GM19455 (cell line): ENCODE measurements around the gene COPS2.

Source experiments
- ATAC-seq: cut with Tn5 transposase; IDR thresholded peaks from one replicate; pipeline ENCODE4 v1.9.1; 2021; ENCODE audit not compliant: unreplicated experiment

The COPS2 gene

GRCh38 chr15:49163678-49164077 is 8.3 kb upstream of the COPS2 start:
- ATAC-seq, result no peak

- peak; percentile 34 for ATAC-seq
Observed at GRCh38 chr15:49155834-49156627, 632 bp upstream of the COPS2 start.

GRCh38 chr15:49154799-49155109 is 645 bp downstream of the COPS2 start:
- ATAC-seq, result no peak

GRCh38 chr15:49154359-49154758 is 1.0 kb downstream of the COPS2 start:
- ATAC-seq, result no peak

- ATAC-seq, result no peak
Observed at GRCh38 chr15:49152552-49153312, 2.7 kb downstream of the COPS2 start.

GRCh38 chr15:49151831-49152230 is 3.6 kb downstream of the COPS2 start:
- no peak for ATAC-seq

- no peak for ATAC-seq
Observed at GRCh38 chr15:49148727-49149126, 6.7 kb downstream of the COPS2 start.

- no peak for ATAC-seq
Observed at GRCh38 chr15:49148298-49148697, 7.1 kb downstream of the COPS2 start.

- no peak for ATAC-seq
Observed at GRCh38 chr15:49145651-49146609, 9.5 kb downstream of the COPS2 start.

GRCh38 chr15:49137861-49138260 is 17.5 kb downstream of the COPS2 start:
- ATAC-seq, result no peak

- no peak for ATAC-seq
Observed at GRCh38 chr15:49135911-49136310, 19.5 kb downstream of the COPS2 start.

- ATAC-seq, result no peak
Observed at GRCh38 chr15:49135342-49135857, 20.0 kb downstream of the COPS2 start.

GRCh38 chr15:49134683-49135341 is 20.6 kb downstream of the COPS2 start:
- no peak for ATAC-seq

- no peak for ATAC-seq
Observed at GRCh38 chr15:49131403-49131802, 24.0 kb downstream of the COPS2 start.

GRCh38 chr15:49124371-49124770 is 31.0 kb downstream of the COPS2 start:
- no peak for ATAC-seq

GRCh38 chr15:49122541-49123062 is 32.8 kb downstream of the COPS2 start:
- ATAC-seq, result no peak

- ATAC-seq, result no peak
Observed at GRCh38 chr15:49121901-49122300, 33.5 kb downstream of the COPS2 start.

GRCh38 chr15:49120832-49121231 is 34.6 kb downstream of the COPS2 start:
- no peak for ATAC-seq

- ATAC-seq, result no peak
Observed at GRCh38 chr15:49116108-49116857, 39.1 kb downstream of the COPS2 start.

- ATAC-seq, result no peak
Observed at GRCh38 chr15:49115062-49115461, 40.3 kb downstream of the COPS2 start.
